Activated T-cell treated with anti-CD3 and anti-CD28 coated beads, Interleukin-2, amount 50 U/mL, for 72 hours (primary cell): Measurements from ENCODE around the gene YPEL5. TPM values are rescaled to one million over a fixed set of nuclear protein-coding genes. Genes with fewer than 3 reads are reported as not detected.

Experiments
- ATAC-seq, 2 donors: fragments of 150-1000 bp; cut with Tn5 transposase; replicated peaks in 1 of 2; 2 replicates each; pipeline ENCODE4 v1.10.0; 2021; ENCODE audit warnings: moderate library complexity in 2 of 2, mild to moderate bottlenecking in 1 of 2
- DNase-seq, 2 donors: peaks; one replicate each; pipeline ENCODE4 v3.0.0; 2021 to 2022; ENCODE audit warnings: mixed read lengths in 1 of 2
- H3K27ac Mint-ChIP-seq: one replicate; pipeline ENCODE4 v1.8.0; 2022; ENCODE audit warnings: mild to moderate bottlenecking, moderate library complexity, mixed read lengths
- H3K27me3 Mint-ChIP-seq: one replicate; pipeline ENCODE4 v1.8.0; 2022; ENCODE audit warnings: low read depth, mixed read lengths
- H3K36me3 Mint-ChIP-seq, 2 donors: one replicate each; pipeline ENCODE4 v1.8.0; 2022; ENCODE audit warnings: mixed read lengths in 2 of 2, mild to moderate bottlenecking in 1 of 2; ENCODE audit not compliant: insufficient read depth in 2 of 2
- H3K4me1 Mint-ChIP-seq: one replicate; pipeline ENCODE4 v1.8.0; 2022; ENCODE audit warnings: low read depth, mixed read lengths
- H3K4me3 Mint-ChIP-seq, 2 donors: one replicate each; pipeline ENCODE4 v1.8.0; 2022; ENCODE audit warnings: mild to moderate bottlenecking in 2 of 2, mixed read lengths in 2 of 2, moderate library complexity in 2 of 2
- H3K9me3 Mint-ChIP-seq, 2 donors: one replicate each; pipeline ENCODE4 v1.8.0; 2022; ENCODE audit warnings: mixed read lengths in 2 of 2
- total RNA-seq, 2 donors: library from RNA; stranded (reverse); gene quantifications; one replicate each; pipeline ENCODE4 v1.2.3, GENCODE V29; 2022

YPEL5 gene
- total RNA-seq, 2 donors from 2014 or later: 93.3 to 94.3 TPM

DNA sequence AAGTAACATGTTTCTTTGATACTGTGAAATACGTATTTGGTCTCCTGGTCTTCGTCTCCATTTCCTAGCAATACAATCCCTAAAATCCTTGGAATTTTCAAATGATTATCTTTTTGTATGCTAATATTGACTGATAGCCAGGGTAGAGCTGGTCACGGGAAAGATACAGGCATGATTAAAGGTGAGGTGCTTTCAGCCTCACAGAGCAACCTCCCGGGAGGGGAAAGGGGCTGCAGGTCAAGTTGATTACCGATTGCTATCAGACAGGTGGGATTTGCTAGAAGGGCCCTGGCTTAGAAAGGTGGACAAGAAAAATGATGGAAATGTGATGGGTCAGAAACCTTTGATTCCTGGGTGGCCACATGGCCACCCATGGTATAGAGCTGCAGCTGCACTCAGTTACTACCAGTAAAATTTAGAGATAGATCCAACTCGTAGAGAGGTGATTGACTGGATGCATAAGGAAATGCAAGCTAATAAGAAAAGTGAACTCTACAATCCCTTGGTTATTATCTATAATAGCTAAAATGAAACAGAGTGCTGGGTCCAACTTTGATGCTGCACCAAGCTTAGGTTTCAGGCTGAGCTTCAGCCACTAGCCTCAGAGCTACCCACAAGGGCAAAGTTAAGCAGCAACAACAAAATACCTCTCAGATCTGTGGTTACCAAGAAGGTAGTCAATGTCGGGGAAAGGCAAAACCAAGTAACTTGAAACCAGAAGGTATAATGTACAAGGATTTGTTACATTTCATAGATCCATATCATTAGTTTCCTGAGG lies 15.3 kb downstream of the YPEL5 start:
- H3K27me3 Mint-ChIP-seq: no peaks in the 10 kb centered on the region
- DNase-seq (no peak), ATAC-seq (no peak)
- H3K27ac Mint-ChIP-seq: no peak overlapping the region
- H3K4me1 Mint-ChIP-seq: peaks cover 27% of the 10 kb centered on the region
- no peak overlapping the region for H3K4me3 Mint-ChIP-seq
- no peaks in the 10 kb centered on the region for H3K9me3 Mint-ChIP-seq
- peaks cover 0 to 16% of the 10 kb centered on the region in 2 donors for H3K36me3 Mint-ChIP-seq

DNA sequence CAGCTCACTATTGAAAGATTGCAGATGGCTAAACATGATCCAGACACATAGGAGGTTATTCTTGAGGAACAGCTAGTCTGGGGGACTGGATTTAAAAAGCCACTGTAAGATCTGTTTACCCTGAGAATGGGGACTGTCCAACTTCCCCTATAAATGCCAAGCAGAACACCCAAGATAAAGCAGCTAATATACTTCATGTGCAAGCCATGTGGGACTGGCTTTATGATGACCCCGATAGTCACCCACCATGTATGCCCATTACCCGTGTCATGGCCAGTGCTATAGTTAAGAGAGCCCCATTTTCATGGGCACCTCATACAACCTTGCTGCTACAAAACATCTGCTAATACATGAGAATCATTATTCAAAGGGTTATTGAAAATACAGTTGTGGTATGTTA lies 16.0 kb downstream of the YPEL5 start:
- H3K9me3 Mint-ChIP-seq: no peaks in the 10 kb centered on the region
- DNase-seq: no peak
- peaks cover 0 to 11% of the 10 kb centered on the region in 2 donors for H3K36me3 Mint-ChIP-seq
- peaks cover 20% of the 10 kb centered on the region for H3K4me1 Mint-ChIP-seq
- no peaks in the 10 kb centered on the region for H3K27me3 Mint-ChIP-seq
- H3K27ac Mint-ChIP-seq: no peak overlapping the region
- no peak for ATAC-seq
- no peak overlapping the region for H3K4me3 Mint-ChIP-seq

DNA sequence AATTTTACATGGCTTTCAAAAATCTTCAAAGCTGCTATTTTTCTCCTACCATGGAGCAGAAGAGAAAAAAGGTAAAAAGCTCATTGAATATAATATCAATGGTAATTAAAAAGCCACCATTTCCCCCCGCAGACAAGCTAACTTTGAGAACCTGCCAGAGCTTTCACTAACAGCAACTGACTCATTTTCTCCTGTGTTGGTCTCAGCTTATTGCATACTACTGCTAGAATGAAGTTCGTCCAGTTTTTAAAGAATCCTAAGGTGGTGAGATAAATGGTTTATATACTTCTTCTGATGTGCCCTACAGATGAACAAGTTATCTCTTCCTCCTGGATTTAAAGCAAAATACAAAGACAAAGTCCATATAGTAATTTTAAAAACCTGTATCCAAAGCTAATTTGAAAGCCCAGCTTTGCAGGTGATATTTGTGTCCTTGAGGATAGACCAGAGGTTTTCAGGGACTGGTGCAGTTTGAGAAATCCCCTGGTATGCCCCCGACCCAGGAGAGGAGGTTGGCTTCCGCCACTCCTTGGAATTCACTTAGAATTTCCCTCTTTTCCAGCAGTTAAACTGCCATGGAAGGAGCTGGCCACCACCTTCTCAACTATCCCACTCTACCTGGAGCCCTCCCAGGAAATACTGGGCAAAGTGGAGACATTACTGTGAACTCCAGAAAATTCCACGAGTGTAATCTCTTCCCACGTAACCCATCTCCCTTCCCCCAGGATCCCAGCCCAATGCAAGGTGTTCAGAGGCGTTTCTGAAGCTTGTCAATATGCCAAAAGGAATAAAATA lies 17.5 kb downstream of the YPEL5 start:
- DNase-seq: no peak
- H3K4me1 Mint-ChIP-seq: peaks cover 14% of the 10 kb centered on the region
- peaks cover 0 to 2% of the 10 kb centered on the region in 2 donors for H3K36me3 Mint-ChIP-seq
- no peaks in the 10 kb centered on the region for H3K9me3 Mint-ChIP-seq
- ATAC-seq: peak in 1 of 2 donors; percentile 7
- H3K4me3 Mint-ChIP-seq: no peak overlapping the region
- no peak overlapping the region for H3K27ac Mint-ChIP-seq
- H3K27me3 Mint-ChIP-seq: no peaks in the 10 kb centered on the region

DNA sequence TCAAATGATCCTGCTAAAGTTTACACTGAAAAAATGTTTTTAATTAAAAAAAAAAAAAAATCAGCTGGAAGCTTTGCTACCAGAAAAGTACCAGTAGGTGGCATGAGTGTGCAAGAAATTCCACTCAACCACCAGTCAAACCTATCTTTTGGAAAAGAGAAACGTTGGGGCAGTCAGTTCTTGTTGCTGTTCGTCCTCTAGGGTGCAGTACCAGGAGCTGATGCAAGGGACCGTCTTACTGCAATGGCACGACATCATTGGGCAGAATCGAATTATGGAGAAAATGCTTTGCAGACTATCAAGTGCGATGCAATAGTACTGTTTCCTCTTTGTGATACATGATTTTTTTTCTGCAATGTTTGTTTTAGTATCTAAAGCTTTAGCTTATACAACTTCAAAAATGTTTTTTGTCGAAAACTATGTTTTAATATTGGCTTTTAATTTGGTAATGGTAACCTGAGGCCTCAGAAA lies 18.3 kb downstream of the YPEL5 start:
- Mint-ChIP-seq H3K9me3 (no peaks in the 10 kb centered on the region), H3K27me3 (no peaks in the 10 kb centered on the region), H3K36me3 (peaks cover 0 to 2% of the 10 kb centered on the region in 2 donors), H3K4me1 (peaks cover 14% of the 10 kb centered on the region), H3K4me3 (no peak overlapping the region), H3K27ac (no peak overlapping the region)
- DNase-seq (peak; percentile 68 to 72), ATAC-seq (peak; percentile 98)

DNA sequence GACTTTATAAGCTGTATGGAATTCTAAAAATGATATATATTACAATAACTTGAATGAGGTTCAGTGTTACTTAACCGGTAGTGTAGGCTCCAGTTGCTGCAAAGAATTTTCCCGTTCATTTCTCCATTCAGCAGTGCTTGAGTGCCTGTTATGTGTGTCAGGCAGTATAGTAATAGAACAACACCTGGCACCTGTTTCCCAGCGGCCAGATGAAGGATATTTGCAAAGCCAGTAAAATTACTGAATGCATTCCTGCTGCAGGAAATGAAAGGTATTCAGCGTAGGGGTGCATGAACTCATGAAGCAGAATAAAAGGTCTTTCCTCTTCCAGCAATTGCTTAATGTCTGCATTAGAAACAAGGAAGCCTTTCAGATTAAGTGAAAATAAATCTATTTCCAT lies 18.8 kb downstream of the YPEL5 start:
- Mint-ChIP-seq H3K4me3 (no peak overlapping the region), H3K9me3 (no peaks in the 10 kb centered on the region), H3K27ac (no peak overlapping the region), H3K27me3 (no peaks in the 10 kb centered on the region), H3K4me1 (peaks cover 14% of the 10 kb centered on the region), H3K36me3 (peaks cover 0 to 2% of the 10 kb centered on the region in 2 donors)
- no peak for DNase-seq
- ATAC-seq: no peak

DNA sequence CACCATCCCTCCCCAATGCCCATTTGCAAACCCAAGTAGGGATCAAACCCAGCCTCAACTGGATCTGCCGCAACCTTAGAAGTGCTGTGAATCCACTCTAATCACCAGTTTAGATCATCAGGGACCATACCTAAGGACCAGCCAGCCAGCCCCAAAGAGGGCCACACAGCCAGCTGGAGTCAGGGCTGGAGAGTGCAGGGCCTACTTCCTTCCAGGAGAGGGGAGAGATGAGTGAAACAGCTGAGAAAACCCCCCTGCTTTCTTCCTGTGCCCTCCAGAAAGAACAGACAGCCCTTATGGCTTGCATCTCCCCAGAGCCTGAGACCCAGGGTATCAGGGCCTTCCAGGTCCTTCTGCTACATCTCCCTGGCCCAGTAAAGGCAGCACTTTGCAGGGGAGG lies 25.8 kb downstream of the YPEL5 start:
- Mint-ChIP-seq H3K4me3 (no peak overlapping the region), H3K27me3 (peaks cover 3% of the 10 kb centered on the region), H3K9me3 (no peaks in the 10 kb centered on the region), H3K36me3 (no peaks in the 10 kb centered on the region), H3K27ac (no peak overlapping the region), H3K4me1 (no peaks in the 10 kb centered on the region)
- DNase-seq (no peak), ATAC-seq (peak in 1 of 2 donors; percentile 17)

DNA sequence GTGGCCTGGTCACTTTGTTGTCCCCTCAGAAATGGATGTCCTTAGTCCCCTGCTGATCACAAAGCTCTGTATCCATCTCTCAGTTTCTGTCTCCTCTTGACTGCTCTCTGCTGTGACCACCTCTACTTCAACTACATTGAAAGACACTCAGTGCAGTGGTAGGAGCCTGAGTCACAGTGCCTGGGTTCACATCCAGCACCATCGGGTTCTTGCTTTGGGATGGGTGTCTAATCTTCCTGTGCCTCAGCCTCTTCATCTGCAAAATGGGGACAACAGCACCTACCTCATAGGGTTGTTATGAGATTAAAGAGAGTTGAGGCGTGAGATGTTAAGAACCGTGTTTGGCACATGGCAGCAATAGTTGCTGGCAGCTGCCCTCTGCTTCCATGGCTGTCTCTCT lies 30.6 kb downstream of the YPEL5 start:
- Mint-ChIP-seq H3K4me1 (no peaks in the 10 kb centered on the region), H3K9me3 (no peaks in the 10 kb centered on the region), H3K36me3 (no peaks in the 10 kb centered on the region), H3K4me3 (no peak overlapping the region), H3K27ac (no peak overlapping the region), H3K27me3 (peaks cover 6% of the 10 kb centered on the region)
- no peak for ATAC-seq
- no peak for DNase-seq

DNA sequence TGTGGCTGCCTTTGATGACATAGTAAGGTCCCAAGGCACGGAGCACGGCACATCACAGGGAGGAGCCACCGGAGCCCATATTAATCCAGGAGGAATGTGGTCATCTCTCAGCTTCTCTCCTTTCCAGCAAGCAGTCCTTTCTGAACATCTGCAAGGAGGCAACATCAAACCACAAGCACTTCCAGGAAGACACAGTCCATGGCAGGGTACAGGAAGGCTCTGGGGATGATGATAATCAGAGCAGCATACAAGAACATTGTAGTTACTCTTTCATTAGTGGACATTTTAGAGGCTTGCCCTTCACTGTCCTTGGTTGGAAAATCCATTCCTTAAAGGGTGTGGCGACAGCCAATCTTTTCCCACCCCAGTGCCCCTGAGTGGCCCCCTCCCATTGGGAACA lies 31.1 kb downstream of the YPEL5 start:
- Mint-ChIP-seq H3K4me1 (no peaks in the 10 kb centered on the region), H3K27me3 (peaks cover 6% of the 10 kb centered on the region), H3K27ac (no peak overlapping the region), H3K4me3 (no peak overlapping the region), H3K36me3 (no peaks in the 10 kb centered on the region), H3K9me3 (no peaks in the 10 kb centered on the region)
- no peak for DNase-seq
- ATAC-seq: no peak

DNA sequence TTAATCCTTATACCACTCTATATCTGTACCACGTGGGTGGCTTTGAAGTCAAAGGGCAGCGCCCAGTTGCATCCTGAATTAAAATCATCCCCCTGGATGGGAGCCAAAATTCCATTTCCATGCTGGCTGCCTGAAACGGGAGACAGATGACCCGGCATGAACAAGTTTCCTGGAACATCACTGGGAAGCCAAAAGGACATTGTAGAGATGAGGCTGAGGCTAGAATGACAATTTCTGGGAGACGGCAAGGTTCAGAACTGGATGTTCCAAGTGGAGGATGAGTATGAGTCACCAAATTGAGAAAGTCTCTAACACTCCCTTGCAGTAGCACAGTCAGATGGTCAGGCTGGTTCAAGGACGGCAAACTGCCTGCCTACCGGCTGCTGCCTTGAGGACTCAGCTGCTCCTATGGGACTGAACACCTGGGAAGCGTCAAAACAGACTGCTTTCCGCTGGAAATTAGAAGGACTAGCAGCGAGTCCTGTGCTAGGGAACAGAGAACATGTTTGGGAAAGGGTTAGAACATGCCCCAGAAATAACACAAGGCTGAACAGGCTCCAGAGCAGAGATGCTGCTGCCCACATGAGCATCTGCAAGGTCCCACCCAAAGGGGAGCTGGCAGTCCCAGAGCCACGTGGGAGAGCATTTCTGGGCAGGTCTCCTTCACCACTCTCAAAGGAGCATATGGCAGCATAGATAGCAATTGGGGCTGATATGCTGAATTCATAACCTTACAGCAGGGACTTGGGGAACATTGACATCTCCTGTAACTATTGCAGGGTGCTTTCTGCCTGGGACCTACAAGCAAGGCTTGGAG lies 32.0 kb downstream of the YPEL5 start:
- Mint-ChIP-seq H3K4me1 (no peaks in the 10 kb centered on the region), H3K9me3 (no peaks in the 10 kb centered on the region)

DNA sequence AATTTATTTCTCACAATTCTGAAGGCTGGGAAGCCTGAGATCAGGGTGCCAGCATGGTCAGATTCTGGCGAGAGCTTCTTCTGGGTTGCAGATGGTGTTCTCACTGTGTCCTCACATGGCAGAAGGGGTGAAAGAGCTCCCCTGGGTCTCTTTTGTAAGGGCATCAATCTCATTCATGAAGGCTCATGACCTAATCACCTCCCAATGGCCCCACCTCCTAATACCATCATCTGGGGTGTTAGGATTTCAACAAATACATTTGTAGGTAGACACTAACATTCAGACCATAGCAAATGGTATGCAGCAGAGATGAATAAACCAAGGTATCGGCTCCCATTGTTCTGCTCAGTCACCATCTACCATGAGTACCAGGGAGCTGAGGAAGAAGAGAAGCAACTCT lies 32.7 kb downstream of the YPEL5 start:
- Mint-ChIP-seq H3K4me3 (no peak overlapping the region), H3K27ac (no peak overlapping the region), H3K4me1 (no peaks in the 10 kb centered on the region), H3K9me3 (no peaks in the 10 kb centered on the region), H3K36me3 (no peaks in the 10 kb centered on the region), H3K27me3 (peaks cover 6% of the 10 kb centered on the region)
- DNase-seq (no peak), ATAC-seq (no peak)

More for the DNA sequence above, 32.0 kb downstream of the YPEL5 start:
- H3K4me3 Mint-ChIP-seq: no peak overlapping the region
- no peak overlapping the region for H3K27ac Mint-ChIP-seq
- H3K36me3 Mint-ChIP-seq: no peaks in the 10 kb centered on the region
- H3K27me3 Mint-ChIP-seq: peaks cover 6% of the 10 kb centered on the region
- DNase-seq (no peak), ATAC-seq (no peak)

DNA sequence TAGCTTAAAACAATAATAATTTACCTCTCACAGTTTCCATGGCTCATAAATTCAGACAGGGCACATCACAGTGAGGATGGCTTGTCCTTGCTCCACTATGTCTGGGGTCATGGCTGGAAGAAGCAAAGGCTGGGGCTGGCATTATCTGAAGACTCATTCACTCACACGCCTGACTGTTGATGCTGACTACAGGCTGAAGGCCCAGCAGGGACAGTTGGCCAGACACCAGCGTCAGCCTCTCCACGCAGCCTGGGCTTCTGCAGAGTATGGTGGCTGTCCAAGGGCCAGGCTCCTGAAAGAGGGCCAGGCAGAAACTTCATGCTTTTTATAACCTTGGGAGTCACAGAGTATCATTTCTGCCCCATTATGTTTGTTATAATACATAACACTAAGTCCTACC lies 33.4 kb downstream of the YPEL5 start:
- H3K36me3 Mint-ChIP-seq: no peaks in the 10 kb centered on the region
- H3K27ac Mint-ChIP-seq: no peak overlapping the region
- ATAC-seq: no peak
- DNase-seq: no peak
- peaks cover 6% of the 10 kb centered on the region for H3K27me3 Mint-ChIP-seq
- H3K4me3 Mint-ChIP-seq: no peak overlapping the region
- H3K9me3 Mint-ChIP-seq: no peaks in the 10 kb centered on the region
- no peaks in the 10 kb centered on the region for H3K4me1 Mint-ChIP-seq

DNA sequence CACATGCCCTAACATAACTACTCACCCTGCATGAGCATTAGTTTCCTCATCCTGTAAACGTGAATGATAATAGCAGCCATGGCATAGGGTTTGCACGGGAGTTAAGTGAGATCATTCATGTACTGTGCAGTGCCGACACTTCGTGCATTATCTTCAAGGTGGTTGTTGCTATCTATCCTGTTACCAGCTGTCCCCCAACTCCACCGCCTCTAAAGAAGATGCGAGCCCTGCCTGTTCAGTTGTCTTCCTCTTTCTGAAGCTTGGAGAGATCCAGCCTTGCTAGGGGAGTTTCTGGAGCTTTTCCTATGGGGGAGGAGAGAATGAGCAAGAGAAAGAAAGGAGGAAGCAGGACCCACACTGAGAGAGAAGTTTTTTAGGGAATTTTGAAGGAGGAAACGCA lies 34.4 kb downstream of the YPEL5 start:
- no peaks in the 10 kb centered on the region for H3K36me3 Mint-ChIP-seq
- no peaks in the 10 kb centered on the region for H3K4me1 Mint-ChIP-seq
- H3K4me3 Mint-ChIP-seq: no peak overlapping the region
- no peak overlapping the region for H3K27ac Mint-ChIP-seq
- ATAC-seq (no peak), DNase-seq (no peak)
- no peaks in the 10 kb centered on the region for H3K9me3 Mint-ChIP-seq
- H3K27me3 Mint-ChIP-seq: peaks cover 6% of the 10 kb centered on the region

DNA sequence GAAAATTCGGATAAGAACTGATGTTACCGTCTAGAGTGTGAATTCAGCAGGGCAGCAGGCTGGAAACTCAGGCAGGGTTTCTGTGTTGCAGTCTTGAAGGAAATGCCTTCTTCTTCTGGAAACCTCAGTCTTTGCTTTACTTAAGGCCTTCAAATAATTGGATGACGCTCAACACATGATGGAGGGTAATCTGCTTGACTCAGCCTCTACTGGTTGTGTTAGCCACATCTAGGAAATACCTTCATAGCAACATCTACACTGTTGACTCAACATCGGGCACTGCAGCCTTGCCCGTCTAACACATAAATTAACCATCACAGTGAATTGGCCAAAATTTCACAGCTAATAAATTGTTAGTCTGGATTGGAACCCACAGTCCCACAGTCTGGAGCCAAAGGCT lies 37.2 kb downstream of the YPEL5 start:
- no peak for ATAC-seq
- H3K27me3 Mint-ChIP-seq: no peaks in the 10 kb centered on the region
- H3K4me1 Mint-ChIP-seq: no peaks in the 10 kb centered on the region
- H3K4me3 Mint-ChIP-seq: no peak overlapping the region
- no peaks in the 10 kb centered on the region for H3K9me3 Mint-ChIP-seq
- no peaks in the 10 kb centered on the region for H3K36me3 Mint-ChIP-seq
- DNase-seq: no peak
- no peak overlapping the region for H3K27ac Mint-ChIP-seq
